ENCODE measurements around the gene DENND5A.

GRCh38 chr11:9293646-9294045 is 28.5 kb upstream of the DENND5A start:
- TF ChIP-seq LEF1 (IDR thresholded peaks at IDR 0.05; ENCODE audit: borderline replicate concordance) (no peak), ARNT (IDR thresholded peaks at IDR 0.05) (no peak), HDGF (IDR thresholded peaks at IDR 0.05; ENCODE audit: borderline replicate concordance) (no peak), ELF4 (IDR thresholded peaks at IDR 0.05) (no peak), FOXK2 (IDR thresholded peaks at IDR 0.05) (no peak)

All from HEK293T (cell line).